Testis (tissue), 5 donors: Measurements from ENCODE around the gene ACSBG1. TPM values are rescaled to one million over a fixed set of nuclear protein-coding genes. Genes with fewer than 3 reads are reported as not detected.

ENCODE experiments used
- DNase-seq: peaks from one replicate; pipeline ENCODE4 v3.0.0-alpha.2; 2019
- H3K27ac ChIP-seq, 2 donors: fragments of 200-600 bp; sonication (generic); one replicate each; pipeline ENCODE4 v1.5.1; 2019
- H3K27me3 ChIP-seq: fragments of 200-600 bp; sonication (generic); one replicate; pipeline ENCODE4 v1.5.1; 2019
- H3K36me3 ChIP-seq: fragments of 200-600 bp; sonication (generic); one replicate; pipeline ENCODE4 v1.5.1; 2017; ENCODE audit warnings: low read depth; ENCODE audit errors: missing control alignments
- H3K4me1 ChIP-seq: fragments of 200-600 bp; sonication (generic); one replicate; pipeline ENCODE4 v1.5.1; 2019
- H3K4me3 ChIP-seq, 2 donors: fragments of 200-600 bp; sonication (generic); one replicate each; pipeline ENCODE4 v1.5.1; 2017 to 2019
- H3K9me3 ChIP-seq: fragments of 200-600 bp; sonication (generic); one replicate; pipeline ENCODE4 v1.5.1; 2017
- CTCF ChIP-seq, 3 experiments: fragments of 450-650 bp in 2 of 3; fragments of 200-600 bp in 1 of 3; sonication (generic) in 1 of 3; IDR thresholded peaks; one replicate each; pipeline ENCODE4 v1.5.1; 2016 to 2019; ENCODE audit warnings: antibody characterized with exemption in 3 of 3, mild to moderate bottlenecking in 2 of 3, moderate library complexity in 1 of 3
- POLR2A ChIP-seq: fragments of 450-650 bp; IDR thresholded peaks from one replicate; pipeline ENCODE4 v1.6.1; 2017; ENCODE audit warnings: antibody characterized with exemption, mild to moderate bottlenecking, moderate library complexity
- WGBS, 2 donors: methylation state at CpG; one replicate each; pipeline ENCODE4 v1.1.5; 2018; 5-methylcytosine and 5-hydroxymethylcytosine counted together
- intact Hi-C: fragments of 100-400 bp; cut with DNase I; formaldehyde crosslinking; loops from one replicate; pipeline ENCODE4 v1.15.1; 2023; ENCODE audit warnings: low total_unique reads
- long read RNA-seq, 2 donors: transcript quantifications; one replicate each; lab custom pipeline, GENCODE V29; 2026
- polyA plus RNA-seq: library from polyadenylated mRNA; stranded (reverse); fragments of 350-450 nt; fragmentation: Illumina TruSeq; extraction: RNeasy Lipid Tissue Mini Kit (QIAGEN cat#74804); gene quantifications from one replicate; pipeline ENCODE4 v1.2.3, GENCODE V29; 2014; ENCODE audit warnings: low read depth, low replicate concordance; ENCODE audit not compliant: insufficient read depth
- total RNA-seq, 2 donors: library from RNA; depleted of rRNA; stranded (reverse); fragments of >200 nt; gene quantifications; one replicate each; pipeline ENCODE4 v1.2.3, GENCODE V29; 2016

Gene ACSBG1
- total RNA-seq (10 to 100 TPM; 14.8 to 25.2 TPM), polyA plus RNA-seq (12.2 TPM)
- long read RNA-seq, donor 1, partial matches to known transcripts = 8 of 25 reads
- long read RNA-seq, donor 1, other reads (novel, unspliced or antisense) = 17 of 25 reads
- long read RNA-seq, donor 2, partial matches to known transcripts = 20 of 42 reads
- long read RNA-seq, donor 2, other reads (novel, unspliced or antisense) = 22 of 42 reads

GRCh38 chr15:78234515-78235040 is at the start of gene ACSBG1:
Gene ACSBG1, minus strand, starts transcription at chr15:78234565. Its CDS starts 64 bp downstream, at chr15:78234501.
- Histone ChIP-seq H3K9me3 (no peaks in the 10 kb centered on the region), H3K27me3 (no peaks in the 10 kb centered on the region), H3K4me3 (no peak within 1 kb of the TSS), H3K36me3 (no peaks in the 10 kb centered on the region), H3K4me1 (peaks cover 11% of the 10 kb centered on the region), H3K27ac (peak within 1 kb of the TSS in 1 of 2 donors; percentile 15)
- intact Hi-C loops = no loop called here
- no peak for DNase-seq
- no peak for TF ChIP-seq POLR2A
- no peak for TF ChIP-seq CTCF (IDR thresholded peaks at IDR 0.05)
- 50 to 57% methylated on average over 4 to 6 of the region's 6 CpGs for WGBS, 2 donors

GRCh38 chr15:78282324-78282723 is 48.0 kb upstream of the ACSBG1 start:
- DNase-seq = no peak
- intact Hi-C loops = no loop called here
- Histone ChIP-seq H3K27me3 (no peaks in the 10 kb centered on the region), H3K4me1 (no peaks in the 10 kb centered on the region), H3K36me3 (no peaks in the 10 kb centered on the region), H3K27ac (no peak overlapping the region), H3K4me3 (no peak overlapping the region), H3K9me3 (no peaks in the 10 kb centered on the region)
- 85 to 89% methylated on average over 2 of the region's 2 CpGs for WGBS, 2 donors
- TF ChIP-seq POLR2A = no peak
- TF ChIP-seq CTCF (IDR thresholded peaks at IDR 0.05) = no peak

- no peaks in the 10 kb centered on the region for H3K27me3 ChIP-seq
- no peaks in the 10 kb centered on the region for H3K9me3 ChIP-seq
- intact Hi-C loops = no loop called here
- no peaks in the 10 kb centered on the region for H3K4me1 ChIP-seq
- WGBS, 2 donors = 91 to 93% methylated on average over 13 of the region's 13 CpGs
- H3K27ac ChIP-seq = no peak overlapping the region
- H3K36me3 ChIP-seq = no peaks in the 10 kb centered on the region
- no peak for TF ChIP-seq CTCF (IDR thresholded peaks at IDR 0.05)
- no peak for TF ChIP-seq POLR2A
- no peak for DNase-seq
- H3K4me3 ChIP-seq = no peak overlapping the region
These were observed 46.1 kb upstream of the ACSBG1 start for GRCh38 chr15:78280319-78281072.

GRCh38 chr15:78276064-78276943 is 41.9 kb upstream of the ACSBG1 start:
- Histone ChIP-seq H3K4me1 (no peaks in the 10 kb centered on the region), H3K27me3 (no peaks in the 10 kb centered on the region), H3K27ac (no peak overlapping the region), H3K9me3 (no peaks in the 10 kb centered on the region), H3K4me3 (no peak overlapping the region), H3K36me3 (no peaks in the 10 kb centered on the region)
- WGBS, 2 donors = 78 to 87% methylated on average over 6 of the region's 6 CpGs
- no peak for TF ChIP-seq POLR2A
- no peak for TF ChIP-seq CTCF (IDR thresholded peaks at IDR 0.05)
- intact Hi-C loops = no loop called here
- no peak for DNase-seq
